Mucosa of descending colon (tissue), 3 donors: ENCODE measurements around the gene SORL1-AS1.

ENCODE experiments used
- ATAC-seq: fragments of 200-7000 bp; cut with Tn5 transposase; one replicate; pipeline ENCODE4 v1.9.1; 2020; ENCODE audit warnings: mild to moderate bottlenecking, moderate library complexity
- DNase-seq, 3 donors: peaks; one replicate each; pipeline ENCODE4 v3.0.0-alpha.2; 2020
- H3K36me3 ChIP-seq: fragments of 200-600 bp; one replicate; pipeline ENCODE4 v1.8.0; 2021; ENCODE audit warnings: low read depth, mild to moderate bottlenecking
- H3K4me1 ChIP-seq: fragments of 200-600 bp; one replicate; pipeline ENCODE4 v1.8.0; 2021; ENCODE audit warnings: low read depth, mild to moderate bottlenecking
- H3K4me3 ChIP-seq: fragments of 200-600 bp; one replicate; pipeline ENCODE4 v1.8.0; 2021; ENCODE audit warnings: mild to moderate bottlenecking
- H3K9me3 ChIP-seq: fragments of 200-600 bp; one replicate; pipeline ENCODE4 v1.8.0; 2021; ENCODE audit warnings: mild to moderate bottlenecking
- intact Hi-C, 2 donors: fragments of 100-400 bp; cut with DNase I in 1 of 2; cut with micrococcal nuclease in 1 of 2; formaldehyde crosslinking; loops; one replicate each; pipeline versions ENCODE4 v1.11.0 to v1.11.1; 2022; cut with DNase I, micrococcal nuclease
- TF ChIP-seq, protein P1 (sequence below): fragments of 200-600 bp; IDR thresholded peaks from one replicate; pipeline ENCODE4 v1.8.0; 2022; ENCODE audit warnings: antibody characterized with exemption, mild to moderate bottlenecking
- donor health status: DM: no; HTN: no; CAD: no; lungs with moderate emphysema.
- donor health status: DM: no; HTN: no; CAD: no.
- donor health status: DM: no; HTN: yes; CAD: no.

Gene SORL1-AS1

GRCh38 chr11:121417607-121418006 lies 35.2 kb downstream of the SORL1-AS1 start:
- no peaks in the 10 kb centered on the region for H3K36me3 ChIP-seq
- TF ChIP-seq, protein P1, sequence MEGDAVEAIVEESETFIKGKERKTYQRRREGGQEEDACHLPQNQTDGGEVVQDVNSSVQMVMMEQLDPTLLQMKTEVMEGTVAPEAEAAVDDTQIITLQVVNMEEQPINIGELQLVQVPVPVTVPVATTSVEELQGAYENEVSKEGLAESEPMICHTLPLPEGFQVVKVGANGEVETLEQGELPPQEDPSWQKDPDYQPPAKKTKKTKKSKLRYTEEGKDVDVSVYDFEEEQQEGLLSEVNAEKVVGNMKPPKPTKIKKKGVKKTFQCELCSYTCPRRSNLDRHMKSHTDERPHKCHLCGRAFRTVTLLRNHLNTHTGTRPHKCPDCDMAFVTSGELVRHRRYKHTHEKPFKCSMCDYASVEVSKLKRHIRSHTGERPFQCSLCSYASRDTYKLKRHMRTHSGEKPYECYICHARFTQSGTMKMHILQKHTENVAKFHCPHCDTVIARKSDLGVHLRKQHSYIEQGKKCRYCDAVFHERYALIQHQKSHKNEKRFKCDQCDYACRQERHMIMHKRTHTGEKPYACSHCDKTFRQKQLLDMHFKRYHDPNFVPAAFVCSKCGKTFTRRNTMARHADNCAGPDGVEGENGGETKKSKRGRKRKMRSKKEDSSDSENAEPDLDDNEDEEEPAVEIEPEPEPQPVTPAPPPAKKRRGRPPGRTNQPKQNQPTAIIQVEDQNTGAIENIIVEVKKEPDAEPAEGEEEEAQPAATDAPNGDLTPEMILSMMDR: no peak
- H3K9me3 ChIP-seq: no peaks in the 10 kb centered on the region
- no peak for DNase-seq
- peaks cover 35% of the 10 kb centered on the region for H3K4me1 ChIP-seq
- intact Hi-C loops: no loop called here
- H3K4me3 ChIP-seq: no peak overlapping the region
- no peak for ATAC-seq

GRCh38 chr11:121417055-121417551 lies 35.7 kb downstream of the SORL1-AS1 start:
- TF ChIP-seq, protein P1: no peak
- intact Hi-C loops: no loop called here
- Histone ChIP-seq H3K4me1 (peaks cover 35% of the 10 kb centered on the region), H3K4me3 (no peak overlapping the region), H3K36me3 (no peaks in the 10 kb centered on the region), H3K9me3 (no peaks in the 10 kb centered on the region)
- DNase-seq (peak; percentile 77 to 93 (median 83)), ATAC-seq (peak; percentile 90)

- ATAC-seq (peak; percentile 86), DNase-seq (peak in 1 of 3 donors; percentile 73)
- H3K9me3 ChIP-seq: no peaks in the 10 kb centered on the region
- no peaks in the 10 kb centered on the region for H3K36me3 ChIP-seq
- no peak overlapping the region for H3K4me3 ChIP-seq
- TF ChIP-seq, protein P1: no peak
- H3K4me1 ChIP-seq: peaks cover 35% of the 10 kb centered on the region
- intact Hi-C loops: no loop called here
Observed at GRCh38 chr11:121415856-121416255, 36.9 kb downstream of the SORL1-AS1 start.

DNA sequence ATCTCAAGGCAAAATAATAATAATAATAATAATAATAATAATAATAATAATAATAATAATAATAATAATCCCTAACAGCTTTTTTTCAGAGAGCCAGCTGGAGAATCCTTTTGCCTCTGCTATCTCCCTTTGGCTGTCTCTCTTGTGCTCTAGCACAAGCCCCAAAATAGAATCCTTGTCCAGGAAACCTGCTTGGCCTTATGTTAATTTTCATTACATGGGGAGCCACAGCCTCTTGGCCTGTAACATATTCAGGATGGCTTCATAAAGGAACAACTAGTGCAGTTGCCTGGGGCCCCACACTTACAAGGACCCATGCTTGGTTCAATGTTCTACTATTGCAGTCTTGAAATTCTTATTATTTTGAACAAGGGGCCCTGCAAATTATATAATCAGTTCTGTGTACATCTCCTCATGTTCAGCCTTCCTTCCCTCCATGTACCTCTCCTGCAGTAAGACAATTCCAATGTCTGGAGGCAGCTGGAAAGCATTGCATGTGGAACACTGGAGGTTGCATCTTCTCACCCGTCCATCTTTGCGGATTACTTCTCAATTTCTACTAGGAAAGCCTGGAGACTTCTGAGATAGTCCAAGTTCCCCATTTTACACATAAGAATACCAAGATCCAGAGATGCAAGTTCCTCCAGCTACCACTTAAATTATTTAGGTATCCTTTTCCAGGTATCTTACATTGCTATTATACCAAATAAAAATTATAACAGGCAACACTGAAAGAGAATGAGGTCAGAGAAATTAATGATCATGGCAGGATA lies 38.4 kb downstream of the SORL1-AS1 start:
- TF ChIP-seq, protein P1: no peak
- Histone ChIP-seq H3K4me1 (peaks cover 32% of the 10 kb centered on the region), H3K9me3 (no peaks in the 10 kb centered on the region), H3K4me3 (no peak overlapping the region), H3K36me3 (no peaks in the 10 kb centered on the region)
- DNase-seq (no peak), ATAC-seq (no peak)
- intact Hi-C loops: no loop called here

DNA sequence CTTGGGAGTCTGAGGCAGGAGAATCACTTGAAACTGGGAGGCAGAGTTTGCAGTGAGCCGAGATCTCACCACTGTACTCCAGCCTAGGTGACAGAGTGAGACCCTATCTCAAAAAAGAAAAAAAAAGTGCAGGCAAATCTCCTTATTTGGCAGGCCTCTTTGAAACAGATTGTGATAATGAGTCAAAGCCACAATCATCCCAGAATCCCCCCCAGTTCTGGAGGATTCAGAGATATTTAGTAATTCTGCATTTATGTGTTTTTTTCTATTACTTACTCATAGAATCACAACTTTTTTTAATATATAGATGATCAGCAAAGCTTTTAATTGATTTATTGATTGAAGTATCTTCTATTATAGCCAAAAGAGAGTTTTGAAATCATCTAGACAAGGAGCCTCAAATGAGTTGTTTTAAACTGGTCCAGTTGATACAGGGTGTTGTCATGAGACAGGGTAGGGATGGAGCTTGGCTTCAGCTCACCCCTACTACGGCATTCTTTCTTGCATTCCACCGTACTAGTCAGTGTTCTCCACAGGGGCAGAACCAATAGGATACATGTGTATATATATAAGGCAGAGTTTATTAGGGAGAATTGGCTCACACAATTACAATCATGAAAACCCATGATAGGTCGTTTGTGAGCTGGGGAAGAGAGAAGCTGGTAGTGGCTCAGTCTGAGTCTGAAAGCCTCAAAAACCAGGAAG lies 39.9 kb downstream of the SORL1-AS1 start:
- Histone ChIP-seq H3K4me3 (no peak overlapping the region), H3K9me3 (no peaks in the 10 kb centered on the region), H3K36me3 (no peaks in the 10 kb centered on the region), H3K4me1 (peaks cover 20% of the 10 kb centered on the region)
- ATAC-seq (no peak), DNase-seq (no peak)
- intact Hi-C loops: no loop called here
- TF ChIP-seq, protein P1: no peak
